HEK293T (cell line): Measurements from ENCODE around the gene SPTLC3.

Experiments used
- CTCF ChIA-PET: fragments of 350-600 bp; formaldehyde crosslinking; extraction: SDS; loops from one replicate; lab custom pipeline; 2021; ENCODE audit warnings: antibody characterized with exemption, inconsistent platforms; lab: Yijun Ruan, JAX
- POLR2A ChIA-PET: fragments of 350-600 bp; formaldehyde crosslinking; extraction: SDS; loops from one replicate; lab custom pipeline; 2020; ENCODE audit warnings: antibody characterized with exemption, inconsistent platforms; lab: Yijun Ruan, JAX
- DNase-seq: peaks from one replicate; pipeline ENCODE4 v3.0.0; 2012; ENCODE audit warnings: mixed read lengths; ENCODE audit errors: extremely low spot score
- ARNT ChIP-seq: fragments of 450-650 bp; IDR thresholded peaks from 2 replicates; pipeline ENCODE4 v1.6.1; 2017; ENCODE audit warnings: mild to moderate bottlenecking
- BHLHE40 ChIP-seq: fragments of 450-650 bp; IDR thresholded peaks from 2 replicates; pipeline ENCODE4 v1.6.1; 2016; ENCODE audit warnings: mild to moderate bottlenecking, moderate library complexity, borderline replicate concordance
- CTBP1 ChIP-seq: fragments of 450-650 bp; IDR thresholded peaks from 2 replicates; pipeline ENCODE4 v1.6.1; 2016; ENCODE audit warnings: borderline replicate concordance
- ELF4 ChIP-seq: fragments of 450-650 bp; IDR thresholded peaks from 2 replicates; pipeline ENCODE4 v1.6.1; 2017; ENCODE audit warnings: antibody characterized with exemption
- FOXA1 ChIP-seq: fragments of 450-650 bp; IDR thresholded peaks from 2 replicates; pipeline ENCODE4 v1.6.1; 2016; ENCODE audit warnings: mild to moderate bottlenecking
- FOXK2 ChIP-seq: fragments of 450-650 bp; IDR thresholded peaks from 2 replicates; pipeline ENCODE4 v1.6.1; 2016; ENCODE audit warnings: mild to moderate bottlenecking
- FOXM1 ChIP-seq: fragments of 450-650 bp; IDR thresholded peaks from 2 replicates; pipeline ENCODE4 v1.6.1; 2017; ENCODE audit warnings: mild to moderate bottlenecking, borderline replicate concordance
- HDGF ChIP-seq: fragments of 450-650 bp; IDR thresholded peaks from 2 replicates; pipeline ENCODE4 v1.6.1; 2017; ENCODE audit warnings: antibody characterized with exemption, borderline replicate concordance
- L3MBTL2 ChIP-seq: fragments of 450-650 bp; conservative IDR thresholded peaks from 2 replicates; pipeline ENCODE4 v1.6.1; 2016; ENCODE audit warnings: mild to moderate bottlenecking
- LEF1 ChIP-seq: fragments of 450-650 bp; IDR thresholded peaks from 2 replicates; pipeline ENCODE4 v1.6.1; 2017; ENCODE audit warnings: mild to moderate bottlenecking, borderline replicate concordance
- NFRKB ChIP-seq: fragments of 450-650 bp; IDR thresholded peaks from 2 replicates; pipeline ENCODE4 v1.6.1; 2016; ENCODE audit warnings: mild to moderate bottlenecking, moderate library complexity
- PKNOX1 ChIP-seq: fragments of 450-650 bp; IDR thresholded peaks from 2 replicates; pipeline ENCODE4 v1.6.1; 2016
- SP1 ChIP-seq: fragments of 450-650 bp; IDR thresholded peaks from 2 replicates; pipeline ENCODE4 v1.6.1; 2017
- SUZ12 ChIP-seq: fragments of 450-650 bp; IDR thresholded peaks from 2 replicates; pipeline ENCODE4 v1.6.1; 2016; ENCODE audit warnings: mild to moderate bottlenecking
- TARDBP ChIP-seq: fragments of 450-650 bp; IDR thresholded peaks from 2 replicates; pipeline ENCODE4 v1.6.1; 2016
- ZNF384 ChIP-seq: fragments of 450-650 bp; IDR thresholded peaks from 2 replicates; pipeline ENCODE4 v1.6.1; 2016

Gene SPTLC3

GRCh38 chr20:13029687-13030375 is 21.1 kb downstream of the SPTLC3 start:
- ChIA-PET POLR2A (no interaction called here), CTCF (interaction anchor here (0.6 kb wide), 1 partner anchor 216 kb away, joined by 3 read pairs; no protein-coding TSS in a partner anchor)
- TF ChIP-seq FOXK2 (no peak), SP1 (no peak), ELF4 (no peak), TARDBP (no peak), HDGF (no peak), CTBP1 (no peak), BHLHE40 (no peak), FOXA1 (no peak), FOXM1 (no peak), L3MBTL2 (no peak)
- no peak for DNase-seq

- CTCF ChIA-PET = no interaction called here
These were observed 23.0 kb downstream of the SPTLC3 start for GRCh38 chr20:13031751-13032150.

GRCh38 chr20:13034115-13034514 is 25.3 kb downstream of the SPTLC3 start:
- CTCF ChIA-PET = no interaction called here
- TF ChIP-seq FOXA1 = no peak
- no peak for TF ChIP-seq SUZ12
- TF ChIP-seq TARDBP = no peak
- TF ChIP-seq FOXM1 = no peak
- no peak for TF ChIP-seq NFRKB
- TF ChIP-seq CTBP1 = no peak
- no peak for TF ChIP-seq ZNF384
- TF ChIP-seq PKNOX1 = no peak
- no peak for TF ChIP-seq SP1
- TF ChIP-seq FOXK2 = no peak
- TF ChIP-seq BHLHE40 = no peak
- POLR2A ChIA-PET = no interaction called here
- no peak for DNase-seq

More at GRCh38 chr20:13031751-13032150, 23.0 kb downstream of the SPTLC3 start:
- POLR2A ChIA-PET = no interaction called here
- no peak for DNase-seq
- no peak for TF ChIP-seq LEF1
- no peak for TF ChIP-seq PKNOX1
- TF ChIP-seq NFRKB = no peak
- no peak for TF ChIP-seq ELF4
- TF ChIP-seq L3MBTL2 = no peak
- TF ChIP-seq FOXM1 = no peak
- no peak for TF ChIP-seq FOXA1
- TF ChIP-seq CTBP1 = no peak

- TF ChIP-seq L3MBTL2 = no peak
- no peak for TF ChIP-seq CTBP1
- no peak for TF ChIP-seq FOXA1
- TF ChIP-seq ELF4 = no peak
- no peak for TF ChIP-seq LEF1
- no peak for TF ChIP-seq NFRKB
- no peak for TF ChIP-seq ARNT
- TF ChIP-seq BHLHE40 = no peak
- TF ChIP-seq PKNOX1 = no peak
- TF ChIP-seq FOXM1 = no peak
- TF ChIP-seq ZNF384 = no peak
- no peak for TF ChIP-seq FOXK2
- POLR2A ChIA-PET = no interaction called here
- CTCF ChIA-PET = interaction anchor here (0.6 kb wide), 1 partner anchor 156 kb away, joined by 3 read pairs; no protein-coding TSS in a partner anchor
- no peak for DNase-seq
These were observed 26.2 kb downstream of the SPTLC3 start for GRCh38 chr20:13034936-13035335.

GRCh38 chr20:13035399-13036152 is 26.8 kb downstream of the SPTLC3 start:
- CTCF ChIA-PET = no interaction called here

GRCh38 chr20:13037727-13038126 is 29.0 kb downstream of the SPTLC3 start:
- POLR2A ChIA-PET = no interaction called here
- DNase-seq = no peak
- TF ChIP-seq FOXA1 (no peak), TARDBP (no peak), SUZ12 (no peak), PKNOX1 (no peak), ARNT (no peak), HDGF (no peak), SP1 (no peak), CTBP1 (no peak), ZNF384 (no peak), ELF4 (no peak), NFRKB (no peak), L3MBTL2 (no peak), FOXM1 (no peak), LEF1 (no peak), FOXK2 (no peak), BHLHE40 (no peak)
- CTCF ChIA-PET = no interaction called here

More at GRCh38 chr20:13035399-13036152, 26.8 kb downstream of the SPTLC3 start:
- POLR2A ChIA-PET = no interaction called here
- DNase-seq = no peak
- TF ChIP-seq SP1 (no peak), FOXK2 (no peak), SUZ12 (no peak), L3MBTL2 (no peak)
